ENCODE measurements around the gene SLC13A3.

Gene SLC13A3

DNA sequence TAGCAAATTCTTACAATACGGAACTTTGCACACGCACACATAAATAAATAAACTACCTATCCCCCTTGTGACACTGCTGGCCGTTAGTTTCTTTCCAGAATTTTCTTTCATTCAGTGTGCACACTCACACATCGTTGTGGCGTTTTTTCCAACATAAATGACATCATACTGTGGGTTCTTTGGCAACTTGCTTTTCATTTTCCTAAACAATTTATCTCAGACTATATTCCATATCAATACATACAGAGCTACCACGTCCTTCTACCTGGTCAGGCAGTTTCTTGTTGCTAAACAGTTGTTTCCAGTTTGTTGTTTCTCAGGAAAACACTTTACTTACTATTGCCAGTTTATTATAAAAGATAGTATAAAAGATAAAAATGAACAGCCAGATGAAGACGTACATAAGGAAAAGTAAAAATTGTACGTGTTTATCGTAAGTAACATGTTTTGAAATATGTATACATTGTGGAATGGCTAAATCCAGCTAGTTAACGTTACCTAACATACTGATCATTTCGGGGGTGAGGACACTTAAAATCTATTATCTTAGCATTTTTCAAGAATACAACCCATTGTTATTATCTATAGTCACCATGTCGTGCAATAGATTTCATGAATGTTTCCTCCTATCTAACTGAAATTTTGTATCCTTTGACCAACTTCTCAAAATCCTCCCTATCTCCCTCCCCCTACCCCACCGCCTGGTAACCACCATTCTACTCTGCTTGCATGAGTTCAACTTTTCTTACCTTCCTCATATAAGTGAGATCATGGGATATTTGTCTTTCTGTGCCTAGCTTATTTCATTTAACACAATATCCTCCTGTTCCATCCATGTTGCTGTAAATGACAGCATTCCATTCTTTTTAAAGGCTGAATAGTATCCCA lies 39.2 kb upstream of the SLC13A3 start:
- peak overlapping the region; percentile 86 for H3K27ac ChIP-seq (ENCODE audit: low read depth, low read length, severe bottlenecking)
- 86 to 92% methylated on average over 11 to 13 of the region's 13 CpGs for WGBS, 2 experiments (ENCODE audit: insufficient coverage in 2 of 2)
- H3K9me3 ChIP-seq (ENCODE audit: control insufficient read depth, low read length): no peaks in the 10 kb centered on the region
- H3K4me1 ChIP-seq (ENCODE audit: control insufficient read depth, insufficient read depth, low read length, poor library complexity, severe bottlenecking): peaks cover 6% of the 10 kb centered on the region
- H3K36me3 ChIP-seq (ENCODE audit: control insufficient read depth, insufficient read depth, low read length): peaks cover 23% of the 10 kb centered on the region
- peak overlapping the region; percentile 73 for H3K4me3 ChIP-seq (ENCODE audit: extremely low read depth, insufficient read depth, low read length, poor library complexity, severe bottlenecking)

DNA sequence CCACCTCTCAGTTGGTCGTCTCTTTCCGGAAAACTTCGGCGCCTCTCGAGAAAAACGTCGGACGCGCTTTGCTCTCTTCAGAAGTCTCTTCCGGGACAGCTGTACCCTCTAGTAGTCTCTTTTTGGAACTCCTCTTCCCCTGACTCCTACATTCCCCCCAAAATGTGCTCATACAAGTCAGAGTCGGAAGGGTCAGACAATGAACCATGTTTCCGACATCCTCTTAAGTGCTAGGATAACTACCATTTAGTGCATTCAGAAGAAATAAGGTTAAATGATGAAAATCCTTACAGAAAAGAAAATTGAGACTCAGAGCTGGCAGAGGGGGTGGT lies 38.5 kb upstream of the SLC13A3 start:
- Histone ChIP-seq H3K27ac (ENCODE audit: low read depth, low read length, severe bottlenecking) (peak overlapping the region; percentile 86), H3K9me3 (ENCODE audit: control insufficient read depth, low read length) (no peaks in the 10 kb centered on the region), H3K4me3 (ENCODE audit: extremely low read depth, insufficient read depth, low read length, poor library complexity, severe bottlenecking) (peak overlapping the region; percentile 73), H3K4me1 (ENCODE audit: control insufficient read depth, insufficient read depth, low read length, poor library complexity, severe bottlenecking) (peaks cover 6% of the 10 kb centered on the region), H3K36me3 (ENCODE audit: control insufficient read depth, insufficient read depth, low read length) (peaks cover 30% of the 10 kb centered on the region)
- WGBS, 2 experiments (ENCODE audit: insufficient coverage in 2 of 2): 0% methylated on average over 10 of the region's 12 CpGs

DNA sequence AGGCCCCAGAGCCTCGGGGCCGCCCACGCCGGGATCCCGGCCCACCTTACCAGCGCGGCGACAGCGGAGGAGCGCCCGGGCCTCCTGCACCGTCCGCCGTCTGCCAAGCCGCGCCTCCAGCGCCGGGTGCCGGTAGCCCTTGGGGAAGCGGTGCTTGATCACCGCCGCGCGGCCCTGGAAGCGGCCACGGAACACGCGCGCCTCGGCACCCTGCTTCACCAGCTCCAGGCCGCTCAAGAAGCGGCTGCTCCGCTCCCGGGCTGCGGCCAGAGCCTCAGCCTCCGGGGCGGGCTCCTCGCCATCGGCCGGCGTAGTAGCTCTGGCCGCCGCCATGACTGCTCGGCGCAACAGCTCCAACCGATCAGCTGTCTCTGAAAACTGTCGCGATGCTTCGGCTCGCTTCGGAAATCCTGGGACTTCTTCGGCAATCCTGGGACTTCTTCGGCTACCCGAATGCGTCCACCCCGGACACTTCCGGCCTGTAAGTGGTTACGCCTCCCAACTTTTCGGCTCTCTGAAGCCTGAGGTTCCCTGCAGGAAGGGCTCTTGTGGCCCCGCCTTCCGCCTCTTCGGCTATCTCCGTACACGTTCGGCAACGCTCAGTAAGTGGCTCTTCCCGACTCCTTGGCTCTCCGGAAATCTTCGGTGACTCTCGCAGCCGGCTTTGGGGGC lies 38.0 kb upstream of the SLC13A3 start, which contains the start of gene TP53RK:
Gene TP53RK (minus strand): TSS at position 363 of the 672 bp plus-strand sequence. CDS start 30 bp downstream, at position 333.
- Histone ChIP-seq H3K4me1 (ENCODE audit: control insufficient read depth, insufficient read depth, low read length, poor library complexity, severe bottlenecking) (peaks cover 7% of the 10 kb centered on the region), H3K9me3 (ENCODE audit: control insufficient read depth, low read length) (no peaks in the 10 kb centered on the region), H3K27ac (ENCODE audit: low read depth, low read length, severe bottlenecking) (peak within 1 kb of the TSS; percentile 94), H3K4me3 (ENCODE audit: extremely low read depth, insufficient read depth, low read length, poor library complexity, severe bottlenecking) (peak within 1 kb of the TSS; percentile 73), H3K36me3 (ENCODE audit: control insufficient read depth, insufficient read depth, low read length) (peaks cover 35% of the 10 kb centered on the region)
- 0 to 1% methylated on average over 55 to 71 of the region's 71 CpGs for WGBS, 2 experiments (ENCODE audit: insufficient coverage in 2 of 2)

- Histone ChIP-seq H3K4me1 (ENCODE audit: control insufficient read depth, insufficient read depth, low read length, poor library complexity, severe bottlenecking) (peaks cover 15% of the 10 kb centered on the region), H3K36me3 (ENCODE audit: control insufficient read depth, insufficient read depth, low read length) (peaks cover 35% of the 10 kb centered on the region), H3K9me3 (ENCODE audit: control insufficient read depth, low read length) (no peaks in the 10 kb centered on the region), H3K27ac (ENCODE audit: low read depth, low read length, severe bottlenecking) (peak overlapping the region; percentile 94), H3K4me3 (ENCODE audit: extremely low read depth, insufficient read depth, low read length, poor library complexity, severe bottlenecking) (peak overlapping the region; percentile 73)
- WGBS, 2 experiments (ENCODE audit: insufficient coverage in 2 of 2): 17 to 24% methylated on average over 16 of the region's 20 CpGs
These were observed 37.2 kb upstream of the SLC13A3 start for GRCh38 chr20:46688151-46689081.

DNA sequence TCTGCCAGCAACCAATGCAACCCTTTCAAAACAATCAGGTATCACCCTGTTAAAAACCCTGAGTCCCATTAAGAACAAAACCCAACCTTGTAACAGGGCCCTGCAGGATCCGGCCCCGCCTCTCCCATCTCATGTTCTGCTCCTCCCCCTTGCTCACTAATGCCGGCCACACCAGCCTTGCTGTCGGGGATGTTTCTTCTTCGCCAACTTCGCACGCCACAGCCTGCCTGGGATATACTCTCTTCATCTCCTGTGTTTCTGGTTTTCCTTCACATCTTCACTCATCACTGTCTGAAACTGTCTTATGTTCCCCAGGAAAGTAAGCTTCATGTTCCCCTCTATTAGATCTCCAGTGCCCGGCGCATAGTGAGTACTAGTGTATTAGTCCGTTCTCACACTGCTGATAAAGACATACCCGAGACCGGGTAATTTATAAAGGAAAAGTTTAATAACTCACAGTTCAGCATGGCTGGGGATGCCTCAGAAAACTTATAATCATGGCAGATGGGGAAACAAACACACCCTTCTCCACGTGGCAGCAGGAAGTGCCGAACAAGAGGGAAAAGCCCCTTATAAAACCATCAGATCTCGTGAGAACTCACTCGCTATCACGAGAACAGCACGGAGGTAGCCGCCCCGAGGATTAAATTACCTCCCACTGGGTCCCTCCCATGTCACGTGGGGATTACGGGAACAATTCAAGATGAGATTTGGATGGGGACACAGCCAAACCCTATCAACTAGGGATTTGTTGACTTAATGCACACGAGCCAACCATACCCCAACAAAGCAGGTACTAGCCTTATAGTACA lies 32.9 kb upstream of the SLC13A3 start:
- peak overlapping the region; percentile 18 for H3K4me3 ChIP-seq (ENCODE audit: extremely low read depth, insufficient read depth, low read length, poor library complexity, severe bottlenecking)
- 51 to 54% methylated on average over 17 of the region's 23 CpGs for WGBS, 2 experiments (ENCODE audit: insufficient coverage in 2 of 2)
- H3K9me3 ChIP-seq (ENCODE audit: control insufficient read depth, low read length): no peaks in the 10 kb centered on the region
- peaks cover 44% of the 10 kb centered on the region for H3K36me3 ChIP-seq (ENCODE audit: control insufficient read depth, insufficient read depth, low read length)
- peaks cover 12% of the 10 kb centered on the region for H3K4me1 ChIP-seq (ENCODE audit: control insufficient read depth, insufficient read depth, low read length, poor library complexity, severe bottlenecking)
- peak overlapping the region; percentile 57 for H3K27ac ChIP-seq (ENCODE audit: low read depth, low read length, severe bottlenecking)

- H3K4me3 ChIP-seq (ENCODE audit: extremely low read depth, insufficient read depth, low read length, poor library complexity, severe bottlenecking): no peak overlapping the region
- H3K36me3 ChIP-seq (ENCODE audit: control insufficient read depth, insufficient read depth, low read length): peaks cover 44% of the 10 kb centered on the region
- WGBS, 2 experiments (ENCODE audit: insufficient coverage in 2 of 2): 71 to 74% methylated on average over 8 of the region's 8 CpGs
- peaks cover 12% of the 10 kb centered on the region for H3K4me1 ChIP-seq (ENCODE audit: control insufficient read depth, insufficient read depth, low read length, poor library complexity, severe bottlenecking)
- H3K27ac ChIP-seq (ENCODE audit: low read depth, low read length, severe bottlenecking): no peak overlapping the region
- H3K9me3 ChIP-seq (ENCODE audit: control insufficient read depth, low read length): no peaks in the 10 kb centered on the region
These were observed 32.3 kb upstream of the SLC13A3 start for GRCh38 chr20:46683668-46683938.

GRCh38 chr20:46683011-46683667 lies 31.9 kb upstream of the SLC13A3 start:
- no peak overlapping the region for H3K4me3 ChIP-seq (ENCODE audit: extremely low read depth, insufficient read depth, low read length, poor library complexity, severe bottlenecking)
- 73 to 87% methylated on average over 5 to 6 of the region's 12 CpGs for WGBS, 2 experiments (ENCODE audit: insufficient coverage in 2 of 2)
- no peak overlapping the region for H3K27ac ChIP-seq (ENCODE audit: low read depth, low read length, severe bottlenecking)
- H3K4me1 ChIP-seq (ENCODE audit: control insufficient read depth, insufficient read depth, low read length, poor library complexity, severe bottlenecking): peaks cover 12% of the 10 kb centered on the region
- peaks cover 44% of the 10 kb centered on the region for H3K36me3 ChIP-seq (ENCODE audit: control insufficient read depth, insufficient read depth, low read length)
- H3K9me3 ChIP-seq (ENCODE audit: control insufficient read depth, low read length): no peaks in the 10 kb centered on the region

DNA sequence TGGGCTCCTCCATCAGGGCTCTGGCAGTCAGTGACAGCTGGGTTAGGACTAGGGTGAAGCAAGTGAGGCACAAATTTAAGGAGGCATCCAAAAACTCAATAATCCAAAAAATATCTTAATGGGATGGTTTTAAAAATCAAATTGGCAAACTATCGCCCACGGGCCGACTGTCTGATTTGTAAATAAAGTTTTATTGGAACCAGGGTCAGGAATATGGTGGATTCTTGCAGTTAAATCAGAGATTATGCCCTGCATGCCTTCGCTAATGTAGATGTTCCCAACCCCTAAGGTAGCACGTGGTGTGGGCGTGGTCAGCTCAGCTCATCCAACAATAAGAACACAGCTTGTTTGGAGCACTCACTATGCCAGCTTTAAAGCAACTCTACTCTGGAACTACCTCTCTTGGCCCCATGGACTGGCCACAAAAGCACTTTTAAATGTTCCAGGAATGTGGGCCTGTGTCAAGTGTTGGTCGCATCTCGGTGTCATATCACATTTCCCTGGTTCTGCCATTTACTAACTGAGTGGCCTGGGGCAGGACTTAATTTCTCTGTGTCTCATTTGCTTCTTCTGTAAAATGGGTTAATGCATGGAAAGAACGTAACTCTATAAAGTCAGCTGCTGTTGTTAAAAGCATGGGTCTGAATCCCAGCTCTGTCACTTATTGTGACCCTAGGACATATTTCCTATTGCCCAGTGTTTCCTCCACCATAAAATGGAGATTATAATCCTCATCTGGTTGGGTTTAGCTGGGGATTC lies 31.0 kb upstream of the SLC13A3 start:
- H3K4me3 ChIP-seq (ENCODE audit: extremely low read depth, insufficient read depth, low read length, poor library complexity, severe bottlenecking): no peak overlapping the region
- 77 to 81% methylated on average over 7 to 9 of the region's 9 CpGs for WGBS, 2 experiments (ENCODE audit: insufficient coverage in 2 of 2)

More for the DNA sequence above, 31.0 kb upstream of the SLC13A3 start:
- Histone ChIP-seq H3K27ac (ENCODE audit: low read depth, low read length, severe bottlenecking) (no peak overlapping the region), H3K4me1 (ENCODE audit: control insufficient read depth, insufficient read depth, low read length, poor library complexity, severe bottlenecking) (peaks cover 12% of the 10 kb centered on the region), H3K9me3 (ENCODE audit: control insufficient read depth, low read length) (no peaks in the 10 kb centered on the region), H3K36me3 (ENCODE audit: control insufficient read depth, insufficient read depth, low read length) (peaks cover 39% of the 10 kb centered on the region)

Measured in mesodermal cell (in vitro differentiated cells).